Measurements from ENCODE around the gene TRAPPC5.

TRAPPC5 gene

DNA sequence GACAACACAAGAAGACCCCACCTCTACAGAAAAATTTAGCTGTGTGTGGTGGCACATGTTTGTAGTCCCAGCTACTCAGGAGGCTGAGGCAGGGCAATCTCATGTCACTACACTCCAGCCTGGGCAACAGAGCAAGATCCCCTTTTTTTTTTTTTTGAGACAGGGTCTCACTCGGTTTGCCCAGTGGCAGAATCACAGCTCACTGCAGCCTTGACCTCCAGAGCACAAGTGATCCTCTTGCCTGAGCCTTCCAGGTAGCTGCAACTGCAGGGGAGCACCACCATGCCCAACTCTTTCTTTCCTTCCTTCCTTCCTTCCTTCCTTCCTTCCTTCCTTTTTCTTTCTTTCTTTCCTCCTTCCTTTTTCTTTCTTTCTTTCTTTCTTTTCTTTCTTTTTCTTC is 55.5 kb downstream of the TRAPPC5 start:
- CTCF ChIA-PET = no interaction called here
- POLR2A ChIA-PET = no interaction called here
- no peak for DNase-seq (ENCODE audit: extremely low spot score)
- TF ChIP-seq LEF1 (IDR thresholded peaks at IDR 0.05; ENCODE audit: borderline replicate concordance) = no peak

DNA sequence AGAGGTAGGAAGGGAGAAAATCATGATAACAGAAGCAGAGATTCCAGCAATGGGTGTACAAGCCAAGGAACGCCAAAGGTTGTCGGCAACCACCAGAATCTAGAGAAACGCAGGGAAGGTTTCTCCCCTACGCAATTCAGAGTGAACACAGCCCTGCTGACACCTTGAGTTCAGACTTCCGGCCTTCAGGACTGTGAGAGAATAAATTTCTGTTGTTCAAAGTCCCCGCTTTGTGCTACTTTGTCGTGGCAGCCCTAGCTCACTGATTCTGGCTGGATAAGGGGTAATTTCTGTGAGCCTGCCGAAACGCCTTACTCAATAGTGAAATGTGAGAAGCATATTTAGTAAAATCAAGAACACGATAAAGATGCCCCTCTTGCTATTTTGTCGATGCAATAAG is 56.6 kb downstream of the TRAPPC5 start:
- ChIA-PET CTCF (no interaction called here), POLR2A (no interaction called here)
- DNase-seq (ENCODE audit: extremely low spot score) = no peak
- TF ChIP-seq SP1 (IDR thresholded peaks at IDR 0.05) (no peak), BHLHE40 (IDR thresholded peaks at IDR 0.05; ENCODE audit: borderline replicate concordance) (no peak), ZNF384 (IDR thresholded peaks at IDR 0.05) (no peak), SUZ12 (IDR thresholded peaks at IDR 0.05) (no peak), NFRKB (IDR thresholded peaks at IDR 0.05) (no peak), LEF1 (IDR thresholded peaks at IDR 0.05; ENCODE audit: borderline replicate concordance) (no peak), FOXA1 (IDR thresholded peaks at IDR 0.05) (no peak), ELF4 (IDR thresholded peaks at IDR 0.05) (no peak), CTBP1 (IDR thresholded peaks at IDR 0.05; ENCODE audit: borderline replicate concordance) (no peak)
- TF ChIP-seq, protein P1, sequence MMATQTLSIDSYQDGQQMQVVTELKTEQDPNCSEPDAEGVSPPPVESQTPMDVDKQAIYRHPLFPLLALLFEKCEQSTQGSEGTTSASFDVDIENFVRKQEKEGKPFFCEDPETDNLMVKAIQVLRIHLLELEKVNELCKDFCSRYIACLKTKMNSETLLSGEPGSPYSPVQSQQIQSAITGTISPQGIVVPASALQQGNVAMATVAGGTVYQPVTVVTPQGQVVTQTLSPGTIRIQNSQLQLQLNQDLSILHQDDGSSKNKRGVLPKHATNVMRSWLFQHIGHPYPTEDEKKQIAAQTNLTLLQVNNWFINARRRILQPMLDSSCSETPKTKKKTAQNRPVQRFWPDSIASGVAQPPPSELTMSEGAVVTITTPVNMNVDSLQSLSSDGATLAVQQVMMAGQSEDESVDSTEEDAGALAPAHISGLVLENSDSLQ (IDR thresholded peaks at IDR 0.05) = no peak

All from HEK293T (cell line).